GM19025 (cell line): ENCODE measurements around the gene PDCD1LG2.

Source experiments
- ATAC-seq: cut with Tn5 transposase; IDR thresholded peaks from one replicate; pipeline ENCODE4 v1.9.1; 2021; ENCODE audit warnings: mild to moderate bottlenecking, low read depth, moderate library complexity; ENCODE audit not compliant: unreplicated experiment

Gene PDCD1LG2

DNA sequence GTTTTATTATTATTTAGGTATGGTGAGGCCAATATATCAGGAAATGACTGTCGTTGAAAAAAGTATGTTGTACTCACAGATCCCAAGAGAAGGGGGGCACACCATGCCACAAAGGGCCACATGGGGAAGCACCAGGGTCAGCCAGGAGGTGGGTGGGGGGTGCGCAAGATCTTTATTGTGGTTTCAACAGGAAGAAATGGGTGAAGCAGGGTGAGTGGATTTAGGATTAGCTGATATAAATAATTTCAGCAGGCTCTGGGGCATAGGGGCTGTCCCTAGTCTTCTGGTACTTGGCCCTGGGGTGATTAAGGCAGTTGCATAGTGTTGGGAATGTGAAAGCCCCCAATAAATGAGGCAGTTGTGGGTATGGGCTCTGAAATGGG lies 8.6 kb downstream of the PDCD1LG2 start:
- ATAC-seq = peak; percentile 15

DNA sequence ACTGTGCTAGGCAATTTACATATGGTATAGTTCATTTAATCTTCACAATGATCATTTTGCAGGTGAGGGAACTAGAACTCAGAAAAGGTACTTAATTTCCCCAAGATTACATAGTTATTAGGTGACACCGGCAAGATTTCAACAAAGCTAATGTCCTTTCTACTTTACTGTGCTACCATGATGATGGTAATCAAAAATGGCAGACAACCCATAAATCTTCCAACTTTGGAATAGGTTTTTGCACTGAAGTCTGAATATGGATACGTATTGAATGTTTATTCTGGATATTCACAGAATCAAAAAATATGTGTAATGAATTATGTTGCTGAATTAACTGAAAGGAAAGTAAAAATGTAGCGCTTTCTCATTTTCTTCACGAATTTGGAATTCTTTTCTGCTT lies 13.8 kb downstream of the PDCD1LG2 start:
- ATAC-seq = no peak

DNA sequence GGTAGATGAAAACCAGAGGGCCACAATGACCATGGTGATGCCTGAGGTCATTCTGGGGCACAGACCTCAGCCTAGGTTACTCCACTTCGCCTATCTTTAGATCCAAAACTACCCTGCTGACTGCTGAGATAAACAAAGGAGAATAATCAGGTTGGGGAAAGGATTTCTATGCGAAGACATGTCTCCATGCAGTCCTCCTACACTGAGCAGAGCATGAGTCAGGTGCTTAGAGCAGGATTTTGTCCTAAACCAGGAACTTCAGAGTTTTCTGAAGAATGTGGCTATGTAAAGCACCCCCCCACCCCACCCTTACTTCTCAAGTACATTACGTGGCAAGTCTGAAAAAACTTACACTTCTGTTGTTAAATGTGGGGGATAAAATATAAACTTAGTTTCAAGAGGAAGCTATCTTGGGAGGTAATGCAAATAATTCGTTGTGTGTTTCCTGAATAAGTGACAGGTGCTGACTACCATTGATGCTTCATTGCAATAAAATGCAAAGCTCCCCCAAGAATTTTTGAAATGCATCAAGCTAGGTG lies 19.4 kb downstream of the PDCD1LG2 start:
- ATAC-seq = peak; percentile 44

DNA sequence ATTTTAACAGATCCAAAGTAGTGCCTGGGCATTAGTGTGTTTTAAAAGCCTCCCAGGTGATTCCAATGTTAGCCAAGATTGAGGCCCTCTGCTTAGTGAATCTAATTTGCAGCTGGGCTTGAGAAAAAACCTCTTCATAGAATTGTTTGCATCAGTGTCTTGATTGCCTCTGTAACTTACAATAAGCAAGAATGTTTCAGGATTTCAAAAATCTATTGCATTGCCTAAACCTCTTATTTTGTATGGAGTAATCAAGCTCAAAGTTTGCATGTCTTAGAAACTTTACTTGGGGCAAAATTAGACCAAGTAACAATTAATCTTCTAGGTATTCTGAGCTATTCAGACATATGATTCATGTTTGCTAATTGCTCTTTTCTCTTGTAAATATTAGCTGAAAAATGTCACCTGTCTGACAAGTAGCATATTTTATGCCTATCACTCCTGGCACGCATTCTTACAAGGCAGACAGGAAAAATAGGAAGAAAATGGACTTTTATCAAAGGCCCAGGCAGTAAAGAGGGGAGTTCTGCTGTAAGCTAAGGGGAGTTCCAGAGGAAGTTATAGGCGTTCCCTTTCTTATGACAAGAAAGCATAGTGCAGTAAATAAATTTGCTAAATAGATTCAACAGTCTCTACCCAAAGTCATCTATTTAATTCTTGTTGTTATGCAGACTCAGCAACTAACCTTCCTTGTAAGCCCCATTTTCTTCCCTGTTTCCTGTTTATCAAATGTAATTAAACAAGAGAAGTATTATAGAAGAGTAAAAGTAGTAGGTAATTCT lies 21.0 kb downstream of the PDCD1LG2 start:
- ATAC-seq = no peak

DNA sequence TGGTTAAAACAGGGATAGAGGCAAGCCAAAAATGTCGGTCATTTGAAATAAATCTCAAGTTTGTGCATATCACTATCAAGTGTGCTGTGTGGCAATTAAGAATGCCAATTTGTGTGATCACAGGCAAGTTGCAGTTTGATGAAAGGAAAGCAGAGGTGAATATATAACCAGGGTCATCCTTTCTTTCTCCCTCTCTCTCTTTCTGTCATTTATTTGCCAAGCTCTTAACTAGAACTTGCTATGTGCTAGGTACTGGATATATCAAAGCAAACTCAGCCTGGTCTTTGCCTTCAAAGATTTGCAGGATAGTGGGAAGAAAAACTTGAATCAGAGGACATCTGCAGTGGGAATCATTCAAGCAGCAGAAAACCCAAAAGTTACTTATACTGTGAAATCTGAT lies 22.0 kb downstream of the PDCD1LG2 start:
- no peak for ATAC-seq

DNA sequence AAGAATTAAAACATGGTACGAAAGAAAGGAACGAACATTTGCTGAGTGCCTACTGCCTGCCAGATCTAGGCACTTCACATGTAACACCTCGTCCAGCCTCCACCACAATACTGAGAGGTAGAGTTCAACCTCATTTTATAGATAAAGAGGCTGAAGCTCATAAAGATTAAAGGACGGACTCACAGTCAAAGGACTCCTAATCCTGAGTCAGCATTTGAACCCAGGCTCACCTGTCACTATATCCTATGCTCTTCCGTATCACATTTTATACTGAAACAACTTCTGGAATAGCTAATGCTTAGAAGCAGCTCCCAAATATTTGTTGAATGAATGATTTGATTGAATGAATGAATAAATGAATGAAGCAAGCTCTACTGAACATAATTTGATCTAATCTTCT lies 22.5 kb downstream of the PDCD1LG2 start:
- no peak for ATAC-seq

DNA sequence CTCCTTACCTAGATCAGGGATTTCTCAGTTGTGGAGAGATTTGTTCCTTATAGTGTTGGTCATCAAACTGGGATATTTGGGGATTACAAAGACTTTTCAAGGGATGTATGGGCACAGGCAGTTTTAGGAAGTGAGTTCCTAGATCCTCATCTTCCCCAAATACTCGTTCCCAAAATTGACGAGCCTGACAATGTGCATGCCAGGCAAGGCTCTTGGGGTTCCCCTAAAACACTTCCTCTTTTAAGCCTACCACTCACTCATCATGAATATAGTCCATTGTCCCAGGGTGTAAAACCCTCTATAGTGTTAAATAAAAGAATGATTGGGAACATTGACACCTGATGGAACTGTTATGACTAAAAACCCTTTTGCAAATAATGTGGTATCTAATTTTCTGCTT lies 26.4 kb downstream of the PDCD1LG2 start:
- peak; percentile 71 for ATAC-seq

DNA sequence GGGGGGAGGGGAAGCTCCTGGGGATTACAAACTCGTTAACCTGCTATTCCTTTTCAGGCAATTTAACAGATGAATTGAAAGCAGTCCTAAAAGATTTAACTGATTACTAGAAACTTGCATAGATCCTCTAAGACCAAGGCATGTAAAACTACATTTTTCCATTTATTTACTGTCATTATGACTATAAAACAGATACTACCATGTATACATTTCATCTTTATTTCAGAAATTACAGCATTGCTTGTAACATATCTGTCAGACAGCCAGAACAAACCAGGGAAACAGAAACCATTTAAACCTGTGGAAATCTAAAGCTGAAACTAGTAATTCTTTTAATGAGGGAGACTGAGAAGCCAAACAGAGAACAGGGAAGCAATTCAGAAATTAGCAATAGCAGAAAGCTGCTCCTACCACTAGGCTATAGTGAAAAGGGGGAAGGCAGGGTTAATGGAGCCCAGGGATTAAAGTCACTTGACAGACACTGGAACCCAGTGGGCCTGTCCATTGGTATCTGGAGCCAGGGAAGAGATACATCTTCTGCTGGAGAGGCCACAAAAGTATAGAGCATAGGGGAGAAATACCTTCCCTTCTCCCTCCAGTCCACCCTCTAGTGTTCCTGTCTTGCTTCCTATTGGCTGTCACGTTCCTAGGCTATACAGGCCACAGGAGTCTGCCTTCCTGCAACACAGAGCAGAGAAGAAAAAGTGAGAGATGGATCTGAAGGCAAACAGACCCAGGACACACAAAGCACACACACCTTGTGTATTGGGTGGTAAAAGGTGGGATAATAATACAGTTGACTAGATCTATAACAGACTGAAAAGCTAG lies 33.8 kb downstream of the PDCD1LG2 start:
- no peak for ATAC-seq

DNA sequence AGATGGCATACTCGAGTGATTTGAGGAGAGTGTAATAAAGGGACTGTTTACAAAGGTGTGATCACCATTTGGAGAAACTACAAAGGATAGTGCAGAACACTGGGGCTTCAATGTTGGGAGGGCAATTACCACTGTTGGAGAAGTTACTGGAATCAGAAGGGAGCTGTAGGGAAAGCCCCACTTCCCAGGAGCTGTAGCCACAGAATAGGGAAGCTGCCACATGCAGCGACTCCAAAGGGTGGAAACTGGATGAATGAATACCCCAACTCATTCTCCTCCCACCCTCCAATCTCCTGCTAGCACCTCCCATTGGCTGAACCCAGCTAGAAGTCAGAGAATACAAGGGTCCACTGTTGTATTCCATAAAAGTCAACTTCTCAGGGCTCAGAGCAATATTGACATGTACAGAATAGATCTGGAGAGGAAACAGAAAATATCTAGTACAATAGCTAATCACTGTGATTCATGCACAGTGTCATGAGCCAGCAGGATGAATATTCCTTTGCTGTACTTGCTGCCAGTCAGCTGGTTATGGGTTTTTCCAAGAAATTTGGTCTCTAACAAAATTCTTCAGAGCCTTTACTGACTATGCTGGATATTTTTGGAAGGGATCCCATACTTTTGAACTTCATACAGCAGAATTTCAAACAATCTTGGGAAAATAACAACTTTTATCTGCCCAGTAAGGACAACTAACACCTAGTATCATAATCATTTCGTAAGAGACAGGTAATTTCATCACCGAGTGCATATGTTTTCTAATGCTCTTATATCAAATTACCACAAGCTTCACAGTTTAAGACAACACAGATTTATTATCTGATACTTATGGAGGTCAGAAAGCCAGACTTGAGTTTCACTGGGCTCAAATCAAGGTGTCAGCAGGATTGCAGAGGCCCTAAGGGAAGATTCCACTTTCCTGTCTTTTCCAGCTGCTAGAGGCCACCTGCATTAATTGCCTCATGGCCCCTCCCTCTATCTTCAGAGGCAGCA lies 39.6 kb downstream of the PDCD1LG2 start:
- ATAC-seq = no peak

DNA sequence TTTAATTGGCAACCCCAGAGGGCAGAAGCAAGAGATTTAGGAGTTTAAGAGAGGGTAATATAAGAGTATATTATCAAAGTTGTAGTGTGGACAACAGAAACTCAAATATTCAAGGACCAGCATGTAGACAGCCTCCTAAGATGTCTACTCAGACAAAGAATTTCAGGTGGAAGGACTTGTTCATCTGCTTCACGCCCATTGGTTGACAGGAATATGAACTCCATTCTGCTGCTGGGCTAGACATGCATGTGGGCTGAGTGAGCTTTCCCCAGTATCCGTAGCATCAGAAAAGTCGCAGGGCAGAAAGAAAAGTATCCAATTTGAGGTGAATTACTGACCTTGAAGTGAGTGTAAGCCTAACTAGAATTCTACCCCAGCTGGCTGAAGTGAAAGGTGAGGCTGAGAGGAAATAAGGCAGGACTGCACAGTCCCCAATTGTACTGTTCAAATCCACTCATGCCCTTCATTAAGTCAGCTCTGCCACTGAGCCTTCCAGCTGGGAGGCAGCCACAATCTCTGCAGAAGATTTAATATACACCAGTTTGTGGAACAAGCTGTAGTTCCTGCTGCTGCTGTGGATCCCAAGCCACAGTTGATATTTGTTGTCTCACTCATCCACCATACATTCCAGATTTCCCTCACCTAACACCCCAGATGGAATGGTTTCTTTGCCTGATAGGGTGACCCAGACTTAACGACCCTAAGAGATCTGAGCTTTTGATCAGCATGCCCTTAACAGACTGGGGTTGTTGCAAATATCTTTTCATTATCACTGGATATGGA lies 41.2 kb downstream of the PDCD1LG2 start:
- ATAC-seq = no peak

DNA sequence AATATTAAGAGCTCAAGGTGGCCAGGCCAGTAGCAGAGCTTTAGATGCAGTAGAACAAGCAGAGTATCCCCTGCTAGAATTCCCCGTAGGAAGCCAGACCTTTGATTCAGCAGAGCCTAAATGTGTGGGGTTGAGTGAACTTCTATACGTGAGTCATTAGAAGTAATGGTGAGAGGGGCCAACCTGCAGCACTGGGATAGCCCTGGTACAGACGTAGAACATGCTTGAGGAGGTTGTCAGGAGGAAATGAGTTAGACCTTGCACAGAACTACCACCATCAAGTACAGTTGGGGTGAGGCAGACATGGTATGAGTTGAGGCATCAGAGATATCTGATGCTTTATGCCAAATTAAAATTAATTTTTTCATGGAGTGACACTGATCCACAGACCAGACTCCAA lies 42.0 kb downstream of the PDCD1LG2 start:
- no peak for ATAC-seq

DNA sequence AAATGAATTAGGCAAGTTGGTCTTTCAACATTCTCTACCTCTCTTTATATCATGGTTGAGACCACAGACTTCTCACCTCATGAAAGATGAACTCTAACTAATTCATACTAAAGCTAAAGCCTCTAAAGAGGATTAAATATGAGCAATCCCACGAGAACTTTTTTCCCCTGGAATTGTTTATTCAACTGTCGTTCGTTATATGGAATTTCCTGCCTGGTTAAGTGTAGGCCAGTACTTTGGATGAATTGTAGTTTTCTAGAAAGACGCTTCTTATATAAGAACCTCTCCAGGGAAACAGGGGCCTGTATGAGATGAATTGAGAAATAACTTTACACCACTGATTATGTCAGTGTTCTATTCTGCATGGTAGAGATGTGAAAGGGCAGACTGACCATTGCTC lies 42.9 kb downstream of the PDCD1LG2 start:
- no peak for ATAC-seq

DNA sequence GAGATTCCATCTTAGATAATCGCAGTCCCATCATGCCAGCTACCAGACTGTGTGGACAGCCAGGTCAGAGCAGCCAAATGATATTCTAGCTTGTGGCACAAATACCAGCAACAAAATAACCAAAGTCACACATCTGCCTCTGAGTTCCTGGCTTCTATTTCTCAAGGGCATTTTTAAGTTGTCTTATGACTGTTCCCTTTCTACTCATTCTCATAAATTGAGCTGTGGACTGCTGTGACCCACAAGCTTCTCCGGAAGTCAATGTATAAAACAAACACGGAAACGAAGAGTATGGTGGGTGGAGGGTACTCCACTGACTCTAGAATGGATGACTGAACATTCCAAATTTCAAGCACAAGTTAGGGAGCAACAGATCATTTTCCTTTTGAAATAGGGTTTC lies 43.9 kb downstream of the PDCD1LG2 start:
- peak; percentile 57 for ATAC-seq

DNA sequence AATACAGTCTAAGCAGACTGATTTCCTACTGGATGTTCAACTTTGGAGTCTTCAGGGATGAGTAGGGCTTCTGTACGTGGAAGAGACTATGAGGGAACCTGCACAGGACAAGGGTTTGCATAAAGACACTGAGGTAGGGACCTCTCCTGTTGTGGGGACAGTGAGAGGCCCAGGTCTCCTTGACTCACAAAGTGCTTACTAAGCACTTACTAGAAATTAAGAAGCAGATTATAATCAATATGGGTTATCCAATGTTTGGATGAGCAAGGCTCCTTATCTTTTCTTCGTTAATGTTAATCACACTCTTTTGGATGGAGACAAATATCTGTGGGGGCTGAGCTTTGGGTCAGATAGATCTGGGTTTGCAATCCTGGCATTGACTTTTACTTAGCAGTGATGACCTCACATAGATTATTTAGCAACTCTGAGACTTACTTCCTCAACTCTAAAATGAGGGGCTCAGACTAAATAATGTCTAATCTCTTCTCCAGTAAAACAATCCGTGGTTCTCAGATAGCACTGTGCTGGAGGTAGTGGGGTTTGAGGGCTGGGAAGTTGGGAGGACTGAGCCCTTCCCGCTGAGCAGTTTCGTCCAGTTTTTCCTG lies 45.9 kb downstream of the PDCD1LG2 start:
- ATAC-seq = no peak

DNA sequence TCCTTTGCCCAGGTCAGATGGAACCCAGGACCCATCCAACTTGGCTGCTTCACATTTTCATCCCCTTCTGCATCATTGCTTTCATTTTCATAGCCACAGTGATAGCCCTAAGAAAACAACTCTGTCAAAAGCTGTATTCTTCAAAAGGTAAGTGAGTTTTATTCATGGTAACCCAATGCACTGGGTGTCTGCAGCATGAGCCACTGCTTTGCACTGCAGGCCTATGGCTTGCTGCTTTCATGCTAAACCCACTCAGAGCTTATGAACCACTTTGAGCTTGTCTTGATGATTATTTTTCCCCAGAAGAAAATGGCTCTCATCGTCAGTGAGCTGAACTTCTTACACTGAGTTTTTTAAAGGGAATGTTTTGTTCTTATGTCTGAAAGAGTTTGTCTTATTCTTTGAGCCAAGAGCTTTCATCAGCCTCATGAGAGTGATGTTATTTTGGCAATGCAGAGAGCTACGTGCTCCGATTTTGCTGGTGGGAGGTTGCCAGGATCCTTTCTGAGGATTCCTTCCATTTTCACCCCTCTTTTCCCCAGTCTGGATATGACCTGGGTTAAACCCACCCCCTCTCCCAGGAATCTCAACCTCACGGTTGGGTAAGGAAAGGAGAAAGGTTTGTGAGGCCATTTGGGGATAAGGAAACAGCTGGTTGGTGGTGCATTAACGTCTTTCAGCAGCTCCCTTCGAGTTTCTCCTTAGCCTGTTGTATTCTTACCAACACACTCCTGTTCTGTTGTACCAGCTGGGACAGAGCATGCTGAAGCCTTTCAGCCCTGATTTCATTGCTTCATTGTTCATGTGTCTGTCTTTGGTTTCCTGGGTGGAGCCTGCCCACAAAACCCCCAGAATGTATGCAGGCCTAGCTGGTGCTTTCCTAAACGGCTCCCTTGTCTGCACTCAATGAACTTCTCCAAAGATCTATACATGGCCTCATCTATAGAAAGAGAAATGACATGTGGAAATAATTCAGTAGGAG lies 47.6 kb downstream of the PDCD1LG2 start:
- peak; percentile 61 for ATAC-seq

DNA sequence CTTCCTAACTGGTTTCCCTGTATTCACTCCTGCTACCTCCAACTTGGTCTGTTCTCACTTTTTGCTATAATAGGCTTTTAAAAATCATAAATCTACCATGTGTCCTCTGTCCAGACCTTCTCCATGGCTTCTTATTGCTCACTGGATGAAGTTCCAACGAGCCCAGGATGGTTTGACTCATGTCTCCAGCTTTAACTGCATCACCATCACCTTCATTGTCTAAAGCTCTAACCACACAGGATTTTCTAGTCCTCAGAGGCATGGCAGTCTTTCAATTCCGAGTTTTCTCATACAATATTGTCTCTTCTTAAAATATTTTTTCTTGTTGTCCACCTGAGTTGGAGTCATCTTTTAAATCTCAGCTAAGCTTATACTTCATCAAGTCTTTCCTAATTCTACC lies 49.3 kb downstream of the PDCD1LG2 start:
- ATAC-seq = no peak

DNA sequence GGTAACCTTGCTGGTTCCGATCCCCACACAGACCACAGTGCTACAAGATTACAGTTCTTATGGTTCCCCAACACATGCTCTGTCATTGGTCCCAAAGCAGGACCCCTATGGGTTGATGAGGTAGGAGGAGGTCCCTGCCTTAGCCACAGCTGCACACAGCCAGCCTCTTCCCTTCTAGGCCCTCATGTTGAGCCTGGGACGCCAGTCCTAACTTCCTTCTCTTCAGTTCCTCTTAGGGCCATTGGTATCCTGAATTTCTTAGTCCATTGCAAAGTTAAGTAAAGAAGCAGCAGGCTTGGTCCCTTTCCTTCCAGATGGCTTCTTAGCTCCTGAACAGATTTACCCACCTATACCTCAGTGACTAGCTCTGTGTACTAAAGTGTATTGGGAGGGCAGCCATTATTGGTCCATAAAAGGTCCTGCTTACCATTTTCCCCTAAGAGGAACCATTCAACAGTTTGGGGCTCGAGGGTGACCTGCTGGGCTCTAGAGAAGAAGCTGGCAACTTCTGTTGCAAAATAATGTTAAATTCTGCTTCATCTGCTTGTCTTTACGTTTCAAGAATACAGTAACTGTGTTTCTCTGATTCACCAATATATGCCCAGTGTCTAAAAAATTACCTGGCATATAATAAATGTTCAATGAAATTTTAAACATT lies 50.2 kb downstream of the PDCD1LG2 start:
- no peak for ATAC-seq
